Thoracic aorta (tissue), 2 donors: ENCODE results near the gene EIF4EBP3. TPM values are rescaled to one million over a fixed set of nuclear protein-coding genes. Genes with fewer than 3 reads are reported as not detected.
"Not testable (repeated sequence)": the region's sequence is repeated elsewhere in the genome, so short reads cannot be mapped to it uniquely, and the experiment has no call there.

ENCODE experiments used
- ATAC-seq: fragments of 150-250 bp; one replicate; pipeline ENCODE4 v1.8.0; 2017; ENCODE audit warnings: low read depth; ENCODE audit not compliant: insufficient number of reproducible peaks, low FRiP score
- DNase-seq: peaks from one replicate; pipeline ENCODE4 v3.0.0-alpha.2; 2020; ENCODE audit warnings: low spot score
- H3K27ac ChIP-seq, 2 donors: fragments of 200-600 bp; sonication (generic); 1 replicate in 1 of 2; 2 replicates in 1 of 2; pipeline ENCODE4 v1.5.1; 2016; ENCODE audit warnings: mild to moderate bottlenecking in 2 of 2, moderate library complexity in 2 of 2
- H3K27me3 ChIP-seq: fragments of 200-600 bp; sonication (generic); replicated peaks from 2 replicates; pipeline ENCODE4 v1.6.0; 2016; ENCODE audit warnings: mild to moderate bottlenecking; ENCODE audit not compliant: insufficient read depth
- H3K36me3 ChIP-seq: fragments of 200-600 bp; sonication (generic); one replicate; pipeline ENCODE4 v1.5.1; 2016
- H3K4me1 ChIP-seq, 2 donors: fragments of 200-600 bp; sonication (generic); 1 replicate in 1 of 2; 2 replicates in 1 of 2; pipeline versions ENCODE4 v1.5.1 to v1.6.0; 2016; ENCODE audit warnings: low read depth in 2 of 2, mild to moderate bottlenecking in 1 of 2; ENCODE audit not compliant: control insufficient read depth in 1 of 2
- H3K4me3 ChIP-seq: fragments of 200-600 bp; sonication (generic); 2 replicates; pipeline ENCODE4 v1.5.1; 2016; ENCODE audit warnings: mild to moderate bottlenecking
- H3K9me3 ChIP-seq: fragments of 200-600 bp; sonication (generic); 2 replicates; pipeline ENCODE4 v1.5.1; 2016
- total RNA-seq, 2 donors: library from RNA; depleted of rRNA; stranded (reverse); fragments of >200 nt; gene quantifications; one replicate each; pipeline versions ENCODE4 v1.1.0 to v1.2.3, GENCODE V29; 2016
- TF ChIP-seq, protein P1 (sequence below): fragments of 200-600 bp; sonication (generic); IDR thresholded peaks from one replicate; pipeline ENCODE4 v1.5.1; 2019; ENCODE audit warnings: antibody characterized with exemption

The EIF4EBP3 gene
- total RNA-seq, 2 donors from 2014 or later = 6.0 TPM; not detected in 1

GRCh38 chr5:140574165-140574564, 26.7 kb downstream of the EIF4EBP3 start:
- ATAC-seq (no peak), DNase-seq (no peak)
- no peaks in the 10 kb centered on the region for H3K27me3 ChIP-seq
- H3K27ac ChIP-seq = no peak overlapping the region
- H3K4me1 ChIP-seq = peaks cover 5 to 14% of the 10 kb centered on the region in 2 donors
- no peak overlapping the region for H3K4me3 ChIP-seq
- H3K9me3 ChIP-seq = no peaks in the 10 kb centered on the region
- TF ChIP-seq, protein P1, sequence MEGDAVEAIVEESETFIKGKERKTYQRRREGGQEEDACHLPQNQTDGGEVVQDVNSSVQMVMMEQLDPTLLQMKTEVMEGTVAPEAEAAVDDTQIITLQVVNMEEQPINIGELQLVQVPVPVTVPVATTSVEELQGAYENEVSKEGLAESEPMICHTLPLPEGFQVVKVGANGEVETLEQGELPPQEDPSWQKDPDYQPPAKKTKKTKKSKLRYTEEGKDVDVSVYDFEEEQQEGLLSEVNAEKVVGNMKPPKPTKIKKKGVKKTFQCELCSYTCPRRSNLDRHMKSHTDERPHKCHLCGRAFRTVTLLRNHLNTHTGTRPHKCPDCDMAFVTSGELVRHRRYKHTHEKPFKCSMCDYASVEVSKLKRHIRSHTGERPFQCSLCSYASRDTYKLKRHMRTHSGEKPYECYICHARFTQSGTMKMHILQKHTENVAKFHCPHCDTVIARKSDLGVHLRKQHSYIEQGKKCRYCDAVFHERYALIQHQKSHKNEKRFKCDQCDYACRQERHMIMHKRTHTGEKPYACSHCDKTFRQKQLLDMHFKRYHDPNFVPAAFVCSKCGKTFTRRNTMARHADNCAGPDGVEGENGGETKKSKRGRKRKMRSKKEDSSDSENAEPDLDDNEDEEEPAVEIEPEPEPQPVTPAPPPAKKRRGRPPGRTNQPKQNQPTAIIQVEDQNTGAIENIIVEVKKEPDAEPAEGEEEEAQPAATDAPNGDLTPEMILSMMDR = no peak
- peaks cover under 1% of the 10 kb centered on the region for H3K36me3 ChIP-seq

DNA sequence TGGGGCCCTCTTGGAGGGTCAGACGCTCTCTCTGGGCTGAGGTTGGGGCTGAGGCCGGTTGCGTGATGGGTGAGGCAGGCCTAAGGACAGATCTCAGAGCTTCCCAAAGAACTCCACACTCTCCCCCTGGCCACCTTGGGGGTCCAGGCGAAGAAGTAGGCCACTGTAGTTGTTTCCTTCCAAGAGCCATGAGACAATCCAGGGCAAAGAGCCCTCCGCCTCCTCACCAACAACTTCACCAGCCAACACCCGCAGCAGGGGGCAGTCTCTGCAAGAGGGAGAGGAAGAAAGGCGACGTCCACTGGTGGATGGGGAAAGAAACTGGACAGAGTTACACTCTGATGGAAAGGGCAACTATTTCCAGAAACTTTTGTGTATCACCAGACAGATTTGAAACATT, 27.8 kb downstream of the EIF4EBP3 start:
- no peak overlapping the region for H3K27ac ChIP-seq
- H3K27me3 ChIP-seq = no peaks in the 10 kb centered on the region
- ATAC-seq (peak; percentile 44), DNase-seq (no peak)
- TF ChIP-seq, protein P1 = no peak
- H3K36me3 ChIP-seq = no peaks in the 10 kb centered on the region
- no peaks in the 10 kb centered on the region for H3K9me3 ChIP-seq
- peaks cover 2 to 3% of the 10 kb centered on the region in 2 donors for H3K4me1 ChIP-seq
- H3K4me3 ChIP-seq = no peak overlapping the region

DNA sequence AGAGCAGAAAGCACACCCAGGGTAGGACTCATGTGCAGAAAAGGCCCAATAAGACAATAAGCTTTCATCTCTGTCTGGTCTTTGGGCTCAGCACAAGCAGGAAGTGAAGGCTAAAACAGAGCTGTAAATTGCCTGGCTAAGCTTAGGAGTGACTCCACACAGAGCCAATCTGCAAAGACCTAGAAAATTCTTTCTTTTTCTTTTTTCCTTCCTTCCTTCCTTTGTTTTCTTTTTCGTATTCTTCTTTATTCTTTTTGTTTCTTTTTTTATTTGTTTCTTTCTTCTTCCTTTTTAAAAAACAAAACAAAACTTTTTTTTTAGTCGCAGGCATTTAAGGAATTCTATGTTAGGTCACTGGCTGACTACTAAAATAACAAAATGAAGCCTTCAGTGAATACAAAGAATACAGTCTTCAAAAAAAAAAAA, 29.3 kb downstream of the EIF4EBP3 start:
- DNase-seq = no peak
- ATAC-seq = no peak
- H3K9me3 ChIP-seq = no peaks in the 10 kb centered on the region
- peak overlapping the region in 1 of 2 donors; percentile 39 for H3K27ac ChIP-seq
- no peak overlapping the region for H3K4me3 ChIP-seq
- no peaks in the 10 kb centered on the region for H3K36me3 ChIP-seq
- TF ChIP-seq, protein P1 = no peak
- H3K27me3 ChIP-seq = no peaks in the 10 kb centered on the region
- peaks cover 0 to 2% of the 10 kb centered on the region in 2 donors for H3K4me1 ChIP-seq

DNA sequence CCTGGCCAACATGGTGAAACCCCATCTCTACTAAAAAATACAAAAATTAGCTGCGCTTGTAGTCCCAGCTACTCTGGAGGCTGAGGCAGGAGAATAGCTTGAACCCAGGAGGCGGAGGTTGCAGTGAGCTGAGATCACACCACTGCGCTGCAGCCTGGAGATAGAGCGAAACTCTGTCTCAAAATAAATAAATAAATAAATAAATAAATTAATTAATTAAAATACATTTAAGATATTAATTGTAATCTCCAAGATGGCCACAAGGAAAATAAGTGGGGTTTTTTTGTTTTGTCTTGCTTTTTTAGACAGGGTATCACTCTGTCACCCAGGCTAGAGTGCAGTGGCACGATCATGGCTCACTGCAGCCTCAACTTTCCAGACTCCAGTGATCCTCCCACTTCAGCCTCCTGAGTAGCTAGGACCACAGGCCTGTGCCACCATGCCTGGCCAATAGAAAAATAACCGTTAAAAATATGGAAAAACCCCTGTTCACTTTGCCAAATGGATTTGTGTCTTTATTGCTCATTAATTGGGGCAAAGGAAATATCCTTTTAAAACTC, 31.8 kb downstream of the EIF4EBP3 start:
- H3K4me1 ChIP-seq, H3K36me3 ChIP-seq, DNase-seq, H3K27ac ChIP-seq, H3K9me3 ChIP-seq, ATAC-seq, H3K4me3 ChIP-seq, H3K27me3 ChIP-seq: not testable (repeated sequence)

DNA sequence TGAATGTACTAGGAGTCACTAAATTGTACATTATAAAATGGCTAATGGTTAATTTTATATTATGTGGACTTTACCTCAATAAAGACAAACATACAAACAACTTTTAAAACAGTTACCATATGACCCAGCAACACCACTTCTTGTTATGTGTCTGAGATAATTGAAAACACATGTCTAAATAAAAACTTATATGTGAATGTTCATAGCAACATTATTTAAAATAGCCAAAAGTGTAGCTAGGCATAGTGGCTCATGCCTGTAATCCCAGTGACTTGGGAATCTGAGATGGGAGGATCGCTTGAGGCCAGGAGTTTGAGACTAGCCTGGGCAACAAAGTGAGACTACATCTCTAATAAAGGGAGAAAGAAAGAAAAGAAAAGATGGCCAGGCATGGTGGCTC, 40.0 kb downstream of the EIF4EBP3 start:
- TF ChIP-seq, protein P1 = no peak
- H3K9me3 ChIP-seq = no peaks in the 10 kb centered on the region
- ATAC-seq = no peak
- H3K4me3 ChIP-seq = no peak overlapping the region
- no peak overlapping the region for H3K27ac ChIP-seq
- no peak for DNase-seq
- H3K27me3 ChIP-seq = no peaks in the 10 kb centered on the region
- peaks cover 8 to 13% of the 10 kb centered on the region in 2 donors for H3K4me1 ChIP-seq
- H3K36me3 ChIP-seq = no peaks in the 10 kb centered on the region
